GM21515 (cell line): ENCODE measurements around the gene CLDN25.
A peak's percentile ranks its signal among the peaks of the same experiment; 100 is the strongest.
"Not testable (repeated sequence)": the region's sequence is repeated elsewhere in the genome, so short reads cannot be mapped to it uniquely, and the experiment has no call there.

Source experiments
- ATAC-seq: cut with Tn5 transposase; IDR thresholded peaks from one replicate; pipeline ENCODE4 v1.9.1; 2021; ENCODE audit not compliant: unreplicated experiment

The CLDN25 gene

GRCh38 chr11:113779496-113779895 is at the start of gene CLDN25:
Gene CLDN25, plus strand, starts transcription at chr11:113779796. Its CDS starts 0 bp downstream, at chr11:113779796.
- ATAC-seq = no peak

GRCh38 chr11:113730887-113731726 is 48.5 kb upstream of the CLDN25 start:
- no peak for ATAC-seq

GRCh38 chr11:113732092-113732491 is 47.5 kb upstream of the CLDN25 start:
- ATAC-seq = no peak

- no peak for ATAC-seq
These were observed 43.3 kb upstream of the CLDN25 start for GRCh38 chr11:113736323-113736722.

- ATAC-seq = no peak
These were observed 26.7 kb upstream of the CLDN25 start for GRCh38 chr11:113752932-113753331.

- no peak for ATAC-seq
These were observed 19.4 kb upstream of the CLDN25 start for GRCh38 chr11:113760241-113760640.

GRCh38 chr11:113763040-113763439 is 16.6 kb upstream of the CLDN25 start:
- ATAC-seq = not testable (repeated sequence)

GRCh38 chr11:113764527-113765219 is 14.9 kb upstream of the CLDN25 start:
- ATAC-seq = no peak

GRCh38 chr11:113771964-113772363 is 7.6 kb upstream of the CLDN25 start:
- no peak for ATAC-seq

- ATAC-seq = no peak
These were observed 6.5 kb upstream of the CLDN25 start for GRCh38 chr11:113773092-113773415.

- peak; percentile 99 for ATAC-seq
These were observed 6.0 kb upstream of the CLDN25 start, which contains the start of gene ZW10 for GRCh38 chr11:113773416-113774173. Gene ZW10, minus strand, starts transcription at chr11:113773692. Its CDS starts 26 bp downstream, at chr11:113773666.

GRCh38 chr11:113774174-113774503 is 5.5 kb upstream of the CLDN25 start:
- no peak for ATAC-seq

GRCh38 chr11:113778111-113778910 is 1.3 kb upstream of the CLDN25 start:
- ATAC-seq = no peak

- no peak for ATAC-seq
These were observed 2.1 kb downstream of the CLDN25 start for GRCh38 chr11:113781682-113782081.

GRCh38 chr11:113782134-113782533 is 2.5 kb downstream of the CLDN25 start:
- no peak for ATAC-seq

GRCh38 chr11:113789016-113789415 is 9.4 kb downstream of the CLDN25 start:
- ATAC-seq = not testable (repeated sequence)

- ATAC-seq = no peak
These were observed 10.2 kb downstream of the CLDN25 start for GRCh38 chr11:113789675-113790320.

GRCh38 chr11:113796663-113797259 is 17.2 kb downstream of the CLDN25 start:
- ATAC-seq = no peak

GRCh38 chr11:113802621-113803020 is 23.0 kb downstream of the CLDN25 start:
- ATAC-seq = no peak

- ATAC-seq = no peak
These were observed 26.0 kb downstream of the CLDN25 start for GRCh38 chr11:113805640-113806039.
